Measurements from ENCODE around the gene NRG2.

NRG2 gene

GRCh38 chr5:139829471-139829870, 213.6 kb downstream of the NRG2 start:
- FAIRE-seq: no peak

GRCh38 chr5:139828207-139828895, 214.7 kb downstream of the NRG2 start:
- no peak for FAIRE-seq

GRCh38 chr5:139825690-139826089, 217.4 kb downstream of the NRG2 start:
- FAIRE-seq: no peak

- FAIRE-seq: no peak
Observed at GRCh38 chr5:139823757-139824355, 219.2 kb downstream of the NRG2 start.

- FAIRE-seq: no peak
Observed at GRCh38 chr5:139822553-139823425, 220.3 kb downstream of the NRG2 start.

GRCh38 chr5:139821806-139822552, 221.1 kb downstream of the NRG2 start:
- FAIRE-seq: no peak

- no peak for FAIRE-seq
Observed at GRCh38 chr5:139820606-139821005, 222.5 kb downstream of the NRG2 start.

- FAIRE-seq: no peak
Observed at GRCh38 chr5:139820130-139820529, 223.0 kb downstream of the NRG2 start.

GRCh38 chr5:139817970-139818369, 225.1 kb downstream of the NRG2 start:
- FAIRE-seq: no peak

- FAIRE-seq: no peak
Observed at GRCh38 chr5:139817362-139817761, 225.7 kb downstream of the NRG2 start.

GRCh38 chr5:139816566-139816965, 226.5 kb downstream of the NRG2 start:
- no peak for FAIRE-seq

- FAIRE-seq: no peak
Observed at GRCh38 chr5:139814704-139815280, 228.3 kb downstream of the NRG2 start.

GRCh38 chr5:139814191-139814601, 228.9 kb downstream of the NRG2 start:
- FAIRE-seq: no peak

- FAIRE-seq: no peak
Observed at GRCh38 chr5:139812836-139813805, 230.0 kb downstream of the NRG2 start.

GRCh38 chr5:139812323-139812722, 230.8 kb downstream of the NRG2 start:
- FAIRE-seq: no peak

GRCh38 chr5:139811274-139811607, 231.9 kb downstream of the NRG2 start:
- no peak for FAIRE-seq

- no peak for FAIRE-seq
Observed at GRCh38 chr5:139810341-139811273, 232.5 kb downstream of the NRG2 start.

GRCh38 chr5:139809331-139809810, 233.7 kb downstream of the NRG2 start:
- FAIRE-seq: no peak

- FAIRE-seq: no peak
Observed at GRCh38 chr5:139808481-139809330, 234.4 kb downstream of the NRG2 start.

Data from islet of Langerhans (tissue), 1 donor.